GM23338 (cell line): ENCODE results near the gene ATF4. TPM values are rescaled to one million over a fixed set of nuclear protein-coding genes. Genes with fewer than 3 reads are reported as not detected.
A peak's percentile ranks its signal among the peaks of the same experiment; 100 is the strongest.

Experiments used
- ATAC-seq: fragments of 200-7000 bp; cut with Tn5 transposase; 3 replicates; pipeline ENCODE4 v1.9.1; 2020
- DNase-seq: peaks from one replicate; pipeline ENCODE4 v3.0.0-alpha.2; 2015; ENCODE audit warnings: low spot score
- H2AFZ ChIP-seq: fragments of 200-600 bp; sonication (generic); 2 replicates; pipeline ENCODE4 v1.8.0; 2016; ENCODE audit warnings: antibody characterized with exemption, mild to moderate bottlenecking, moderate library complexity
- H3F3A ChIP-seq: fragments of 200-600 bp; sonication (generic); replicated peaks from 2 replicates; pipeline ENCODE4 v1.8.0; 2017; ENCODE audit warnings: antibody characterized with exemption, mixed run types, low read depth
- H3K27ac ChIP-seq: fragments of 200-600 bp; sonication (generic); 2 replicates; pipeline ENCODE4 v1.6.1; 2016; ENCODE audit warnings: low read depth
- H3K27me3 ChIP-seq: fragments of 200-600 bp; sonication (generic); 2 replicates; pipeline ENCODE4 v1.8.0; 2016; ENCODE audit warnings: mild to moderate bottlenecking, mixed run types, moderate library complexity; ENCODE audit not compliant: insufficient read depth
- H3K36me3 ChIP-seq: fragments of 200-600 bp; sonication (generic); 2 replicates; pipeline ENCODE4 v1.8.0; 2016; ENCODE audit warnings: mild to moderate bottlenecking; ENCODE audit not compliant: insufficient read depth
- H3K4me1 ChIP-seq: fragments of 200-600 bp; sonication (generic); 2 replicates; pipeline ENCODE4 v1.8.0; 2016; ENCODE audit warnings: mild to moderate bottlenecking, moderate library complexity; ENCODE audit not compliant: insufficient read depth
- H3K4me2 ChIP-seq: fragments of 200-600 bp; sonication (generic); 2 replicates; pipeline ENCODE4 v1.7.1; 2017; ENCODE audit warnings: mixed run types
- H3K4me3 ChIP-seq: fragments of 200-600 bp; sonication (generic); 2 replicates; pipeline ENCODE4 v1.6.1; 2016; ENCODE audit warnings: mixed run types
- H3K79me2 ChIP-seq: fragments of 200-600 bp; sonication (generic); replicated peaks from 2 replicates; pipeline ENCODE4 v1.8.0; 2017; ENCODE audit warnings: mild to moderate bottlenecking; ENCODE audit not compliant: insufficient read depth
- H3K9me2 ChIP-seq: fragments of 200-600 bp; sonication (generic); 2 replicates; pipeline ENCODE4 v1.8.0; 2017; ENCODE audit not compliant: insufficient read depth
- H4K20me1 ChIP-seq: fragments of 200-600 bp; sonication (generic); replicated peaks from 2 replicates; pipeline ENCODE4 v1.8.0; 2017; ENCODE audit warnings: mild to moderate bottlenecking; ENCODE audit not compliant: insufficient read depth
- H3K27ac Mint-ChIP-seq: 2 replicates; pipeline ENCODE4 v1.8.0; 2020; ENCODE audit warnings: inconsistent platforms, mild to moderate bottlenecking, moderate library complexity, mixed read lengths
- H3K27me3 Mint-ChIP-seq: 3 replicates; pipeline ENCODE4 v1.8.0; 2022; ENCODE audit warnings: low read depth, mild to moderate bottlenecking, moderate library complexity, mixed read lengths, inconsistent platforms; ENCODE audit not compliant: insufficient read depth, poor library complexity
- H3K36me3 Mint-ChIP-seq: 3 replicates; pipeline ENCODE4 v1.8.0; 2021; ENCODE audit warnings: low read depth, mild to moderate bottlenecking, inconsistent platforms, moderate library complexity, mixed read lengths
- H3K4me1 Mint-ChIP-seq: 3 replicates; pipeline ENCODE4 v1.8.0; 2020; ENCODE audit warnings: mild to moderate bottlenecking, inconsistent platforms, mixed read lengths
- H3K4me3 Mint-ChIP-seq: 3 replicates; pipeline ENCODE4 v1.8.0; 2021; ENCODE audit warnings: moderate library complexity, mild to moderate bottlenecking, inconsistent platforms, mixed read lengths
- H3K9me3 Mint-ChIP-seq: 3 replicates; pipeline ENCODE4 v1.8.0; 2020; ENCODE audit warnings: moderate library complexity, mild to moderate bottlenecking, inconsistent platforms, mixed read lengths
- CREB1 ChIP-seq: fragments of 250-450 bp; sonication (Bioruptor Pico); IDR thresholded peaks from 2 replicates; pipeline ENCODE4 v1.5.0; 2020; ENCODE audit warnings: low read depth, mild to moderate bottlenecking, moderate library complexity
- CTCF ChIP-seq, 2 experiments: fragments of 200-600 bp in 1 of 2; sonication (generic) in 1 of 2; conservative IDR thresholded peaks; 2 replicates each; pipeline versions ENCODE4 v1.5.1 to v1.6.1; 2016 to 2017; ENCODE audit warnings: antibody characterized with exemption in 2 of 2, low read depth in 2 of 2, mild to moderate bottlenecking in 2 of 2, moderate library complexity in 1 of 2
- EZH2 ChIP-seq: fragments of 200-600 bp; sonication (generic); IDR thresholded peaks from one replicate; pipeline ENCODE4 v1.8.0; 2017; ENCODE audit warnings: antibody characterized with exemption, mild to moderate bottlenecking, low read depth; ENCODE audit not compliant: unreplicated experiment
- EZH2phosphoT487 ChIP-seq: fragments of 200-600 bp; sonication (generic); IDR thresholded peaks from one replicate; pipeline ENCODE4 v1.8.1; 2018; ENCODE audit warnings: antibody characterized with exemption; ENCODE audit not compliant: unreplicated experiment
- JUNB ChIP-seq: IDR thresholded peaks from one replicate; pipeline ENCODE4 v1.6.1; 2016; ENCODE audit warnings: antibody characterized with exemption; ENCODE audit not compliant: unreplicated experiment
- NANOG ChIP-seq: IDR thresholded peaks from 2 replicates; pipeline ENCODE4 v1.6.1; 2016; ENCODE audit warnings: antibody characterized with exemption, borderline replicate concordance
- POLR2AphosphoS5 ChIP-seq: IDR thresholded peaks from 2 replicates; pipeline ENCODE4 v1.6.1; 2016; ENCODE audit warnings: antibody characterized with exemption, low read depth
- STAT1 ChIP-seq: IDR thresholded peaks from one replicate; pipeline ENCODE4 v1.6.1; 2016; ENCODE audit warnings: antibody characterized with exemption; ENCODE audit not compliant: unreplicated experiment
- ZNF114 ChIP-seq: fragments of 250-450 bp; sonication (Bioruptor Pico); IDR thresholded peaks from 2 replicates; pipeline ENCODE4 v1.5.0; 2020; ENCODE audit warnings: mild to moderate bottlenecking, moderate library complexity
- ZNF331 ChIP-seq: fragments of 250-450 bp; sonication (Bioruptor Pico); IDR thresholded peaks from 2 replicates; pipeline ENCODE4 v1.5.0; 2020; ENCODE audit warnings: low read depth, mild to moderate bottlenecking, moderate library complexity
- polyA plus RNA-seq: library from polyadenylated mRNA; unstranded; fragments of >200 nt; fragmentation: Nextera tagmentation; extraction: Ambion mirVana; gene quantifications from 2 replicates; pipeline ENCODE4 v1.2.1, GENCODE V29; 2016
- total RNA-seq: library from RNA; depleted of rRNA; stranded (reverse); fragments of >200 nt; shearing (Covaris generic); gene quantifications from 2 replicates; pipeline ENCODE4 v1.2.3, GENCODE V29; 2014
- TF ChIP-seq, protein P1 (sequence below): IDR thresholded peaks from 2 replicates; pipeline ENCODE4 v1.6.1; 2016; ENCODE audit warnings: antibody characterized with exemption
- TF ChIP-seq, protein P2 (sequence below): fragments of 250-450 bp; sonication (Bioruptor Pico); IDR thresholded peaks from 2 replicates; pipeline ENCODE4 v1.5.0; 2020; ENCODE audit warnings: mild to moderate bottlenecking, moderate library complexity
- TF ChIP-seq, protein P3 (sequence below): IDR thresholded peaks from one replicate; pipeline ENCODE4 v1.6.1; 2018; ENCODE audit warnings: antibody characterized with exemption; ENCODE audit not compliant: unreplicated experiment

The ATF4 gene
- total and polyA plus RNA-seq, 2 experiments from 2014 or later = 446 to 553 TPM

- Histone ChIP-seq H4K20me1 (peaks cover 32% of the 10 kb centered on the region), H2AFZ (0 out of 2 replicates have a peak within 1 kb of the TSS, but pooled peaks have one; percentile 19), H3K4me1 (peaks cover 52% of the 10 kb centered on the region), H3K79me2 (peaks cover 21% of the 10 kb centered on the region), H3K27ac (peak within 1 kb of the TSS; percentile 74), H3K4me3 (peak within 1 kb of the TSS; percentile 77), H3K4me2 (peak within 1 kb of the TSS; percentile 96), H3K36me3 (peaks cover 10% of the 10 kb centered on the region), H3K9me2 (no peaks in the 10 kb centered on the region), H3F3A (peaks cover 32% of the 10 kb centered on the region), H3K27me3 (no peaks in the 10 kb centered on the region)
- H3K9me3 Mint-ChIP-seq = no peaks in the 10 kb centered on the region
- peak; percentile 100 for DNase-seq
- peak; percentile 67 for ATAC-seq
- peak within 1 kb of the TSS; percentile 89 for H3K4me3 Mint-ChIP-seq
- H3K36me3 Mint-ChIP-seq = peaks cover 33% of the 10 kb centered on the region
- peak within 1 kb of the TSS; percentile 86 for H3K27ac Mint-ChIP-seq
- peaks cover 63% of the 10 kb centered on the region for H3K4me1 Mint-ChIP-seq
- peak; percentile 7 for TF ChIP-seq JUNB
- TF ChIP-seq ZNF114 (CRISPR knock-in tag) = no peak
- TF ChIP-seq ZNF331 (CRISPR knock-in tag) = no peak
- no peak for TF ChIP-seq NANOG
- TF ChIP-seq CREB1 (CRISPR knock-in tag) = peak; percentile 57
- TF ChIP-seq, protein P1, sequence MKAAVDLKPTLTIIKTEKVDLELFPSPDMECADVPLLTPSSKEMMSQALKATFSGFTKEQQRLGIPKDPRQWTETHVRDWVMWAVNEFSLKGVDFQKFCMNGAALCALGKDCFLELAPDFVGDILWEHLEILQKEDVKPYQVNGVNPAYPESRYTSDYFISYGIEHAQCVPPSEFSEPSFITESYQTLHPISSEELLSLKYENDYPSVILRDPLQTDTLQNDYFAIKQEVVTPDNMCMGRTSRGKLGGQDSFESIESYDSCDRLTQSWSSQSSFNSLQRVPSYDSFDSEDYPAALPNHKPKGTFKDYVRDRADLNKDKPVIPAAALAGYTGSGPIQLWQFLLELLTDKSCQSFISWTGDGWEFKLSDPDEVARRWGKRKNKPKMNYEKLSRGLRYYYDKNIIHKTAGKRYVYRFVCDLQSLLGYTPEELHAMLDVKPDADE = peak; percentile 80
- TF ChIP-seq, protein P2, sequence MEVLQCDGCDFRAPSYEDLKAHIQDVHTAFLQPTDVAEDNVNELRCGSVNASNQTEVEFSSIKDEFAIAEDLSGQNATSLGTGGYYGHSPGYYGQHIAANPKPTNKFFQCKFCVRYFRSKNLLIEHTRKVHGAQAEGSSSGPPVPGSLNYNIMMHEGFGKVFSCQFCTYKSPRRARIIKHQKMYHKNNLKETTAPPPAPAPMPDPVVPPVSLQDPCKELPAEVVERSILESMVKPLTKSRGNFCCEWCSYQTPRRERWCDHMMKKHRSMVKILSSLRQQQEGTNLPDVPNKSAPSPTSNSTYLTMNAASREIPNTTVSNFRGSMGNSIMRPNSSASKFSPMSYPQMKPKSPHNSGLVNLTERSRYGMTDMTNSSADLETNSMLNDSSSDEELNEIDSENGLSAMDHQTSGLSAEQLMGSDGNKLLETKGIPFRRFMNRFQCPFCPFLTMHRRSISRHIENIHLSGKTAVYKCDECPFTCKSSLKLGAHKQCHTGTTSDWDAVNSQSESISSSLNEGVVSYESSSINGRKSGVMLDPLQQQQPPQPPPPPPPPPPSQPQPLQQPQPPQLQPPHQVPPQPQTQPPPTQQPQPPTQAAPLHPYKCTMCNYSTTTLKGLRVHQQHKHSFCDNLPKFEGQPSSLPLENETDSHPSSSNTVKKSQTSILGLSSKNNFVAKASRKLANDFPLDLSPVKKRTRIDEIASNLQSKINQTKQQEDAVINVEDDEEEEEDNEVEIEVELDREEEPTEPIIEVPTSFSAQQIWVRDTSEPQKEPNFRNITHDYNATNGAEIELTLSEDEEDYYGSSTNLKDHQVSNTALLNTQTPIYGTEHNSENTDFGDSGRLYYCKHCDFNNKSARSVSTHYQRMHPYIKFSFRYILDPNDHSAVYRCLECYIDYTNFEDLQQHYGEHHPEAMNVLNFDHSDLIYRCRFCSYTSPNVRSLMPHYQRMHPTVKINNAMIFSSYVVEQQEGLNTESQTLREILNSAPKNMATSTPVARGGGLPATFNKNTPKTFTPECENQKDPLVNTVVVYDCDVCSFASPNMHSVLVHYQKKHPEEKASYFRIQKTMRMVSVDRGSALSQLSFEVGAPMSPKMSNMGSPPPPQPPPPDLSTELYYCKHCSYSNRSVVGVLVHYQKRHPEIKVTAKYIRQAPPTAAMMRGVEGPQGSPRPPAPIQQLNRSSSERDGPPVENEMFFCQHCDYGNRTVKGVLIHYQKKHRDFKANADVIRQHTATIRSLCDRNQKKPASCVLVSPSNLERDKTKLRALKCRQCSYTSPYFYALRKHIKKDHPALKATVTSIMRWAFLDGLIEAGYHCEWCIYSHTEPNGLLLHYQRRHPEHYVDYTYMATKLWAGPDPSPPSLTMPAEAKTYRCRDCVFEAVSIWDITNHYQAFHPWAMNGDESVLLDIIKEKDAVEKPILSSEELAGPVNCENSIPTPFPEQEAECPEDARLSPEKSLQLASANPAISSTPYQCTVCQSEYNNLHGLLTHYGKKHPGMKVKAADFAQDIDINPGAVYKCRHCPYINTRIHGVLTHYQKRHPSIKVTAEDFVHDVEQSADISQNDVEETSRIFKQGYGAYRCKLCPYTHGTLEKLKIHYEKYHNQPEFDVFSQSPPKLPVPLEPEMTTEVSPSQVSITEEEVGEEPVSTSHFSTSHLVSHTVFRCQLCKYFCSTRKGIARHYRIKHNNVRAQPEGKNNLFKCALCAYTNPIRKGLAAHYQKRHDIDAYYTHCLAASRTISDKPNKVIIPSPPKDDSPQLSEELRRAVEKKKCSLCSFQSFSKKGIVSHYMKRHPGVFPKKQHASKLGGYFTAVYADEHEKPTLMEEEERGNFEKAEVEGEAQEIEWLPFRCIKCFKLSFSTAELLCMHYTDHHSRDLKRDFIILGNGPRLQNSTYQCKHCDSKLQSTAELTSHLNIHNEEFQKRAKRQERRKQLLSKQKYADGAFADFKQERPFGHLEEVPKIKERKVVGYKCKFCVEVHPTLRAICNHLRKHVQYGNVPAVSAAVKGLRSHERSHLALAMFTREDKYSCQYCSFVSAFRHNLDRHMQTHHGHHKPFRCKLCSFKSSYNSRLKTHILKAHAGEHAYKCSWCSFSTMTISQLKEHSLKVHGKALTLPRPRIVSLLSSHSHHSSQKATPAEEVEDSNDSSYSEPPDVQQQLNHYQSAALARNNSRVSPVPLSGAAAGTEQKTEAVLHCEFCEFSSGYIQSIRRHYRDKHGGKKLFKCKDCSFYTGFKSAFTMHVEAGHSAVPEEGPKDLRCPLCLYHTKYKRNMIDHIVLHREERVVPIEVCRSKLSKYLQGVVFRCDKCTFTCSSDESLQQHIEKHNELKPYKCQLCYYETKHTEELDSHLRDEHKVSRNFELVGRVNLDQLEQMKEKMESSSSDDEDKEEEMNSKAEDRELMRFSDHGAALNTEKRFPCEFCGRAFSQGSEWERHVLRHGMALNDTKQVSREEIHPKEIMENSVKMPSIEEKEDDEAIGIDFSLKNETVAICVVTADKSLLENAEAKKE = no peak
- TF ChIP-seq POLR2AphosphoS5 = peak; percentile 92
- no peak for TF ChIP-seq EZH2
- TF ChIP-seq EZH2phosphoT487 = no peak
- no peak for TF ChIP-seq CTCF (conservative IDR thresholded peaks at IDR 0.05; ENCODE audit: low read depth in 2 of 2)
- TF ChIP-seq, protein P3, sequence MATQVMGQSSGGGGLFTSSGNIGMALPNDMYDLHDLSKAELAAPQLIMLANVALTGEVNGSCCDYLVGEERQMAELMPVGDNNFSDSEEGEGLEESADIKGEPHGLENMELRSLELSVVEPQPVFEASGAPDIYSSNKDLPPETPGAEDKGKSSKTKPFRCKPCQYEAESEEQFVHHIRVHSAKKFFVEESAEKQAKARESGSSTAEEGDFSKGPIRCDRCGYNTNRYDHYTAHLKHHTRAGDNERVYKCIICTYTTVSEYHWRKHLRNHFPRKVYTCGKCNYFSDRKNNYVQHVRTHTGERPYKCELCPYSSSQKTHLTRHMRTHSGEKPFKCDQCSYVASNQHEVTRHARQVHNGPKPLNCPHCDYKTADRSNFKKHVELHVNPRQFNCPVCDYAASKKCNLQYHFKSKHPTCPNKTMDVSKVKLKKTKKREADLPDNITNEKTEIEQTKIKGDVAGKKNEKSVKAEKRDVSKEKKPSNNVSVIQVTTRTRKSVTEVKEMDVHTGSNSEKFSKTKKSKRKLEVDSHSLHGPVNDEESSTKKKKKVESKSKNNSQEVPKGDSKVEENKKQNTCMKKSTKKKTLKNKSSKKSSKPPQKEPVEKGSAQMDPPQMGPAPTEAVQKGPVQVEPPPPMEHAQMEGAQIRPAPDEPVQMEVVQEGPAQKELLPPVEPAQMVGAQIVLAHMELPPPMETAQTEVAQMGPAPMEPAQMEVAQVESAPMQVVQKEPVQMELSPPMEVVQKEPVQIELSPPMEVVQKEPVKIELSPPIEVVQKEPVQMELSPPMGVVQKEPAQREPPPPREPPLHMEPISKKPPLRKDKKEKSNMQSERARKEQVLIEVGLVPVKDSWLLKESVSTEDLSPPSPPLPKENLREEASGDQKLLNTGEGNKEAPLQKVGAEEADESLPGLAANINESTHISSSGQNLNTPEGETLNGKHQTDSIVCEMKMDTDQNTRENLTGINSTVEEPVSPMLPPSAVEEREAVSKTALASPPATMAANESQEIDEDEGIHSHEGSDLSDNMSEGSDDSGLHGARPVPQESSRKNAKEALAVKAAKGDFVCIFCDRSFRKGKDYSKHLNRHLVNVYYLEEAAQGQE = no peak
- no peak for TF ChIP-seq STAT1
- peaks cover 35% of the 10 kb centered on the region for H3K27me3 Mint-ChIP-seq
These were observed 12.1 kb downstream of the ATF4 start, which contains the start of gene RPS19BP1 for GRCh38 chr22:39532215-39533073. Gene RPS19BP1 (minus strand): TSS chr22:39532748. CDS start chr22:39532738, 10 bp downstream.
